HG02970 (cell line): ENCODE results near the gene IPMK.
"Not testable (repeated sequence)": the region's sequence is repeated elsewhere in the genome, so short reads cannot be mapped to it uniquely, and the experiment has no call there.

Experiments used
- ATAC-seq: cut with Tn5 transposase; IDR thresholded peaks from one replicate; pipeline ENCODE4 v1.9.1; 2021; ENCODE audit warnings: mild to moderate bottlenecking, moderate library complexity, moderate number of reproducible peaks; ENCODE audit not compliant: unreplicated experiment, low FRiP score

IPMK gene

GRCh38 chr10:58268454-58268945, 806 bp upstream of the IPMK start:
- peak; percentile 1 for ATAC-seq

- ATAC-seq: peak; percentile 3
Observed at GRCh38 chr10:58266826-58267712, 625 bp downstream of the IPMK start.

- ATAC-seq: no peak
Observed at GRCh38 chr10:58266003-58266825, 1.5 kb downstream of the IPMK start.

GRCh38 chr10:58265249-58265648, 2.4 kb downstream of the IPMK start:
- ATAC-seq: no peak

GRCh38 chr10:58264780-58265179, 2.9 kb downstream of the IPMK start:
- no peak for ATAC-seq

GRCh38 chr10:58262766-58263165, 4.9 kb downstream of the IPMK start:
- ATAC-seq: no peak

- ATAC-seq: no peak
Observed at GRCh38 chr10:58260334-58260733, 7.4 kb downstream of the IPMK start.

- ATAC-seq: no peak
Observed at GRCh38 chr10:58258977-58259692, 8.6 kb downstream of the IPMK start.

- ATAC-seq: not testable (repeated sequence)
Observed at GRCh38 chr10:58256013-58256780, 11.5 kb downstream of the IPMK start.

GRCh38 chr10:58254644-58255043, 13.1 kb downstream of the IPMK start:
- no peak for ATAC-seq

GRCh38 chr10:58253184-58253583, 14.5 kb downstream of the IPMK start:
- no peak for ATAC-seq

- not testable (repeated sequence) for ATAC-seq
Observed at GRCh38 chr10:58244666-58245065, 23.0 kb downstream of the IPMK start.

- ATAC-seq: not testable (repeated sequence)
Observed at GRCh38 chr10:58244242-58244641, 23.5 kb downstream of the IPMK start.

- ATAC-seq: not testable (repeated sequence)
Observed at GRCh38 chr10:58243801-58244200, 23.9 kb downstream of the IPMK start.

- ATAC-seq: no peak
Observed at GRCh38 chr10:58243269-58243668, 24.4 kb downstream of the IPMK start.

- ATAC-seq: no peak
Observed at GRCh38 chr10:58241346-58241745, 26.3 kb downstream of the IPMK start.

- no peak for ATAC-seq
Observed at GRCh38 chr10:58240531-58240930, 27.2 kb downstream of the IPMK start.

GRCh38 chr10:58239561-58240169, 28.0 kb downstream of the IPMK start:
- no peak for ATAC-seq

GRCh38 chr10:58237014-58237834, 30.5 kb downstream of the IPMK start:
- no peak for ATAC-seq
